Fibroblast of lung (primary cell): ENCODE results near the gene SMG6. TPM values are rescaled to one million over a fixed set of nuclear protein-coding genes. Genes with fewer than 3 reads are reported as not detected.
A peak's percentile ranks its signal among the peaks of the same experiment; 100 is the strongest.

ENCODE experiments used
- DNase-seq, 2 donors: peaks; one replicate each; pipeline versions ENCODE4 v3.0.0 to v3.0.0-alpha.2; 2010; ENCODE audit warnings: low read depth in 2 of 2
- H2AFZ ChIP-seq: 2 replicates; pipeline ENCODE4 v1.5.1; 2012; ENCODE audit warnings: low read length, control low read depth, inconsistent platforms
- H3K27ac ChIP-seq: 2 replicates; pipeline ENCODE4 v1.5.1; 2011; ENCODE audit warnings: low read length, control low read depth; ENCODE audit not compliant: insufficient read depth
- H3K27me3 ChIP-seq: 2 replicates; pipeline ENCODE4 v1.5.1; 2011; ENCODE audit warnings: mild to moderate bottlenecking, low read length; ENCODE audit not compliant: control insufficient read depth, insufficient read depth
- H3K36me3 ChIP-seq: 2 replicates; pipeline ENCODE4 v1.5.1; 2011; ENCODE audit warnings: low read length; ENCODE audit not compliant: control insufficient read depth, insufficient read depth
- H3K4me1 ChIP-seq: 2 replicates; pipeline ENCODE4 v1.5.1; 2011; ENCODE audit warnings: low read length; ENCODE audit not compliant: control insufficient read depth, insufficient read depth; ENCODE audit errors: extremely low read depth
- H3K4me2 ChIP-seq: 2 replicates; pipeline ENCODE4 v1.5.1; 2011; ENCODE audit warnings: low read length, control low read depth; ENCODE audit not compliant: insufficient read depth; ENCODE audit errors: extremely low read depth
- H3K4me3 ChIP-seq, 4 experiments: fragments of 200-600 bp in 1 of 4; sonication (generic) in 1 of 4; replicated peaks in 1 of 4; 2 replicates each; pipeline ENCODE4 v1.5.1; 2011 to 2016; ENCODE audit warnings: low read length in 4 of 4, low read depth in 3 of 4, mild to moderate bottlenecking in 3 of 4, control low read depth in 2 of 4, inconsistent platforms in 1 of 4, mixed read lengths in 1 of 4; ENCODE audit not compliant: insufficient read depth in 1 of 4; ENCODE audit errors: control extremely low read depth in 1 of 4
- H3K79me2 ChIP-seq: 2 replicates; pipeline ENCODE4 v1.5.1; 2012; ENCODE audit warnings: mild to moderate bottlenecking, low read length, inconsistent platforms; ENCODE audit not compliant: control insufficient read depth, insufficient read depth
- H3K9ac ChIP-seq: 2 replicates; pipeline ENCODE4 v1.5.1; 2011; ENCODE audit warnings: mild to moderate bottlenecking, low read length, control low read depth; ENCODE audit not compliant: insufficient read depth
- H3K9me3 ChIP-seq: 2 replicates; pipeline ENCODE4 v1.5.1; 2012; ENCODE audit warnings: low read depth, low read length; ENCODE audit not compliant: control insufficient read depth, insufficient read depth
- H4K20me1 ChIP-seq: 2 replicates; pipeline ENCODE4 v1.5.1; 2011; ENCODE audit warnings: low read length; ENCODE audit not compliant: control insufficient read depth, insufficient read depth; ENCODE audit errors: extremely low read depth
- EZH2 ChIP-seq: IDR thresholded peaks from 2 replicates; pipeline ENCODE4 v1.5.1; 2012; ENCODE audit warnings: low read length, control low read depth, mild to moderate bottlenecking; ENCODE audit errors: missing control alignments
- polyA plus RNA-seq, 2 donors: library from polyadenylated mRNA; depleted of rRNA in 1 of 2; stranded (reverse) in 1 of 2; unstranded in 1 of 2; fragments of >200 nt; gene quantifications; 2 replicates each; pipeline ENCODE4 v1.2.1, GENCODE V29; 2011 to 2012; ENCODE audit warnings: missing spikeins in 1 of 2
- total RNA-seq: library from RNA; depleted of rRNA; stranded (reverse); fragments of >200 nt; gene quantifications from 2 replicates; pipeline ENCODE4 v1.2.1, GENCODE V29; 2014
- TF ChIP-seq, protein P1 (sequence below), 2 donors: IDR thresholded peaks in 1 of 2; conservative IDR thresholded peaks in 1 of 2; 1 replicate in 1 of 2; 2 replicates in 1 of 2; pipeline ENCODE4 v1.5.1; 2011 to 2012; ENCODE audit warnings: low read length in 2 of 2, control low read depth in 1 of 2, inconsistent platforms in 1 of 2, low read depth in 1 of 2, mild to moderate bottlenecking in 1 of 2

SMG6 gene
- total and polyA plus RNA-seq, 2 donors (not counting 1 experiment from before 2014, with no cell fraction given) = 14.7 to 29.9 TPM

DNA sequence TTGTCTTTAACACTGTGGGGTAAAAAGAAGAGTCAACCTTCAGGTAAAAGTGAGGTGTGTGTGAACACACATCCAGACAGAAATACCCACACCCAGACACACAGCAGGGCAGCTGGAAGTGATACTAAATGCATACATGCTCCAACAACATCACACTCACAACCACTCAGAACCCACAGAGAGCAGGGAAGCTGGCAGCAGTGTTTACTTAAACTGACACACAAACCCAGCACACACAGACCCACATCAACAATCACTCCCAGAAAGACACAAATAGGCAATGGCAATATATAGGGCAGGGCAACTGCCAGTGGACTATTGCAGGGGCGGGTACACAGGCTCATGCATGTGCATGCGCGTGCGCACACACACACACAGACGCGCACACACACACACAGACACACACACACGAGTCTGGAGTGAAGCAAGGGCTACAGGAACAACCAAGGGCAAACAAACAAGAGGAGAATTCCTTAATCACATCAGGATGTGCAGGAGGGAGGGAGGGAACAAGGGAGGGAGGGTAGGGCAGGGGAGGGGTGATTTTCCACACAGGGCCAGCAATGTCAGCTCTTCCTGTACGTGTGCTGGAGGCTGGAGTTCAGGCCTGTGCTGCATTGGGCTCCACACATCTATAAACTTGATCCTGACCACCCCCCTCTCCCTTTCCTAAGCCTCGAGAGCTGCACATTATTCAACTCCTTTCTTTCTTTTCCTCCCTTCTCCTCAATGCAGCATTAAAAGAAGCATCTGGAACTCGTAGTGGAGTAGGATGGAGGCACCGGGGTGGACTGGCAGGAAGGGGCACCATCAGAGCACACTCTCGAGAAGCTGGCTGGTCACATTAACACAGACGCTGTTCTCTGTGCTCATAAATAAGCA lies 218.6 kb downstream of the SMG6 start:
- no peak overlapping the region for H2AFZ ChIP-seq
- H3K9ac ChIP-seq = peak overlapping the region; percentile 47
- peak overlapping the region; percentile 9 for H3K4me2 ChIP-seq
- H3K4me1 ChIP-seq = peaks cover 61% of the 10 kb centered on the region
- no peaks in the 10 kb centered on the region for H3K9me3 ChIP-seq
- peak overlapping the region; percentile 76 for H3K27ac ChIP-seq
- H4K20me1 ChIP-seq = no peaks in the 10 kb centered on the region
- DNase-seq = peak; percentile 71 to 94
- H3K79me2 ChIP-seq = no peaks in the 10 kb centered on the region
- H3K4me3 ChIP-seq = no peak overlapping the region
- H3K27me3 ChIP-seq = no peaks in the 10 kb centered on the region
- H3K36me3 ChIP-seq = peaks cover 4% of the 10 kb centered on the region
- no peak for TF ChIP-seq EZH2
- TF ChIP-seq, protein P1, sequence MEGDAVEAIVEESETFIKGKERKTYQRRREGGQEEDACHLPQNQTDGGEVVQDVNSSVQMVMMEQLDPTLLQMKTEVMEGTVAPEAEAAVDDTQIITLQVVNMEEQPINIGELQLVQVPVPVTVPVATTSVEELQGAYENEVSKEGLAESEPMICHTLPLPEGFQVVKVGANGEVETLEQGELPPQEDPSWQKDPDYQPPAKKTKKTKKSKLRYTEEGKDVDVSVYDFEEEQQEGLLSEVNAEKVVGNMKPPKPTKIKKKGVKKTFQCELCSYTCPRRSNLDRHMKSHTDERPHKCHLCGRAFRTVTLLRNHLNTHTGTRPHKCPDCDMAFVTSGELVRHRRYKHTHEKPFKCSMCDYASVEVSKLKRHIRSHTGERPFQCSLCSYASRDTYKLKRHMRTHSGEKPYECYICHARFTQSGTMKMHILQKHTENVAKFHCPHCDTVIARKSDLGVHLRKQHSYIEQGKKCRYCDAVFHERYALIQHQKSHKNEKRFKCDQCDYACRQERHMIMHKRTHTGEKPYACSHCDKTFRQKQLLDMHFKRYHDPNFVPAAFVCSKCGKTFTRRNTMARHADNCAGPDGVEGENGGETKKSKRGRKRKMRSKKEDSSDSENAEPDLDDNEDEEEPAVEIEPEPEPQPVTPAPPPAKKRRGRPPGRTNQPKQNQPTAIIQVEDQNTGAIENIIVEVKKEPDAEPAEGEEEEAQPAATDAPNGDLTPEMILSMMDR (conservative IDR thresholded peaks at IDR 0.05 in 1 of 2, IDR thresholded peaks at IDR 0.05 in 1 of 2; ENCODE audit: low read depth in 1 of 2, low read length in 2 of 2) = no peak

GRCh38 chr17:2084036-2084765 lies 219.4 kb downstream of the SMG6 start:
- peak overlapping the region; percentile 46 for H3K4me2 ChIP-seq
- H3K9me3 ChIP-seq = no peaks in the 10 kb centered on the region
- H4K20me1 ChIP-seq = no peaks in the 10 kb centered on the region
- DNase-seq = peak; percentile 62 to 84
- peak overlapping the region; percentile 47 for H3K9ac ChIP-seq
- H3K36me3 ChIP-seq = peaks cover 4% of the 10 kb centered on the region
- TF ChIP-seq, protein P1 (conservative IDR thresholded peaks at IDR 0.05 in 1 of 2, IDR thresholded peaks at IDR 0.05 in 1 of 2; ENCODE audit: low read depth in 1 of 2, low read length in 2 of 2) = no peak
- no peak for TF ChIP-seq EZH2
- H3K4me1 ChIP-seq = peaks cover 57% of the 10 kb centered on the region
- no peaks in the 10 kb centered on the region for H3K79me2 ChIP-seq
- no peaks in the 10 kb centered on the region for H3K27me3 ChIP-seq
- H3K4me3 ChIP-seq = no peak overlapping the region
- peak overlapping the region; percentile 76 for H3K27ac ChIP-seq
- no peak overlapping the region for H2AFZ ChIP-seq

DNA sequence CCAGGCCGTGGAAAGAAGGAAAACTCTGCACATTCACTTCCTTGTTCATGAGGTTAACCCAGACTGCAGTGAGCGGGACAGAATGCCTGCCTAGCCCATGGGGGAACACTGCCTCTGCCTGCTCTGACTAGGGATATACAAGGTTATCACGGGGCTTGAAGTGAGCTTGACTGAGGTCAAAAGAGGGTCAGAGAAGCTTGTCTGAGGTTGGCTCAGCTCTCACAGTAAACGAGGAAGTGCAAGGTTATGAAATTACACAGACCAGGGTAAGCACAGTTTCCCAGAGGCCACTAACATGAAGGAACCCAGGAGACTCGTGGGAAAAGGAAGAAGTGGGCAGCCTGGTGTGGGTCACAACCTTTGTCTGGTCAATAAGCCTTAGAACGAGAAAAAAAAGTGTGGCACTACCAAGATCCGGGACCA lies 220.0 kb downstream of the SMG6 start:
- Histone ChIP-seq H2AFZ (no peak overlapping the region), H3K36me3 (peaks cover 4% of the 10 kb centered on the region), H3K9me3 (no peaks in the 10 kb centered on the region), H4K20me1 (no peaks in the 10 kb centered on the region), H3K27me3 (no peaks in the 10 kb centered on the region), H3K4me2 (no peak overlapping the region), H3K9ac (no peak overlapping the region), H3K79me2 (no peaks in the 10 kb centered on the region), H3K4me1 (peaks cover 53% of the 10 kb centered on the region), H3K27ac (peak overlapping the region; percentile 76), H3K4me3 (no peak overlapping the region)
- no peak for DNase-seq
- TF ChIP-seq, protein P1 (conservative IDR thresholded peaks at IDR 0.05 in 1 of 2, IDR thresholded peaks at IDR 0.05 in 1 of 2; ENCODE audit: low read depth in 1 of 2, low read length in 2 of 2) = no peak
